Measurements from ENCODE around the gene EML4.

GRCh38 chr2:42142547-42143184 lies 26.5 kb upstream of the EML4 start:
- TF ChIP-seq CTCF (IDR thresholded peaks at IDR 0.05) = no peak
- TF ChIP-seq POLR2A (IDR thresholded peaks at IDR 0.05) = no peak
- TF ChIP-seq EP300 (IDR thresholded peaks at IDR 0.05) = no peak

All from tibial nerve (tissue), 4 donors.